ENCODE data around the gene WDR83.

DNA sequence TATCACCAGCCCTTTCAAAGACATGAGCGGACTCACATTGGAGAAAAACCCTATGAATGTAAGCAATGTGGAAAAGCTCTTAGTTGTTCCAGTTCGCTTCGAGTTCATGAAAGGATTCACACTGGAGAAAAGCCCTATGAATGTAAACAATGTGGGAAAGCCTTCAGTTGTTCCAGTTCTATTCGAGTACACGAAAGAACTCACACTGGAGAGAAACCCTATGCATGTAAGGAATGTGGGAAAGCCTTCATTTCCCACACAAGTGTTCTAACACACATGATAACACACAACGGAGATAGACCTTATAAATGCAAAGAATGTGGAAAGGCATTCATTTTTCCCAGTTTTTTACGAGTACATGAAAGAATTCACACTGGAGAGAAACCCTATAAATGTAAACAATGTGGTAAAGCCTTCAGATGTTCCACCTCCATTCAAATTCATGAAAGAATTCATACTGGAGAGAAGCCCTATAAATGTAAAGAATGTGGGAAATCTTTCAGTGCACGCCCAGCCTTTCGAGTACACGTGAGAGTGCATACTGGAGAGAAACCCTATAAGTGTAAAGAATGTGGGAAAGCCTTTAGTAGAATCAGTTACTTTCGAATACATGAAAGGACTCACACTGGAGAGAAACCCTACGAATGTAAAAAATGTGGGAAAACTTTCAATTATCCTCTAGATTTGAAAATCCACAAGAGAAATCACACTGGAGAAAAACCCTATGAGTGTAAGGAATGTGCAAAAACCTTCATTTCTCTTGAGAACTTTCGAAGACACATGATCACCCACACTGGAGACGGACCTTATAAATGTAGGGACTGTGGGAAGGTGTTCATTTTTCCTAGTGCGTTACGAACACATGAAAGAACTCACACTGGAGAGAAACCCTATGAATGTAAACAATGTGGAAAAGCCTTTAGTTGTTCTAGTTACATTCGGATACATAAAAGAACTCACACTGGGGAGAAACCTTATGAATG, 38.3 kb upstream of the WDR83 start:
- TF ChIP-seq CTCF (IDR thresholded peaks at IDR 0.05; ENCODE audit: poor library complexity) = no peak
- TF ChIP-seq EZH2 (IDR thresholded peaks at IDR 0.05; ENCODE audit: borderline replicate concordance) = no peak

All from hepatocyte (in vitro differentiated cells).